Gastroesophageal sphincter (tissue), 4 donors: Measurements from ENCODE around the gene OTULIN. TPM values are rescaled to one million over a fixed set of nuclear protein-coding genes. Genes with fewer than 3 reads are reported as not detected.

ENCODE experiments used
- ATAC-seq: fragments of 150-250 bp; one replicate; pipeline ENCODE4 v1.9.1; 2016; ENCODE audit warnings: mild to moderate bottlenecking, moderate library complexity
- H3K27ac ChIP-seq, 4 donors: fragments of 200-600 bp; sonication (generic) in 3 of 4; 1 replicate in 3 of 4; 2 replicates in 1 of 4; pipeline ENCODE4 v1.5.1; 2016 to 2019
- H3K27me3 ChIP-seq: fragments of 200-600 bp; sonication (generic); one replicate; pipeline ENCODE4 v1.5.1; 2019
- H3K36me3 ChIP-seq, 2 donors: fragments of 200-600 bp; sonication (generic); one replicate each; pipeline ENCODE4 v1.5.1; 2019; ENCODE audit warnings: control low read depth in 1 of 2
- H3K4me1 ChIP-seq, 3 donors: fragments of 200-600 bp; sonication (generic); 1 replicate in 2 of 3; 2 replicates in 1 of 3; pipeline ENCODE4 v1.5.1; 2016 to 2019; ENCODE audit warnings: control low read depth in 2 of 3
- H3K4me3 ChIP-seq, 2 donors: fragments of 200-600 bp; sonication (generic); one replicate each; pipeline ENCODE4 v1.5.1; 2019; ENCODE audit warnings: mild to moderate bottlenecking in 1 of 2, moderate library complexity in 1 of 2
- H3K9me3 ChIP-seq, 3 donors: fragments of 200-600 bp; sonication (generic); one replicate each; pipeline ENCODE4 v1.5.1; 2017 to 2019; ENCODE audit warnings: control low read depth in 2 of 3
- EP300 ChIP-seq: sonication (generic); formaldehyde crosslinking; IDR thresholded peaks from one replicate; pipeline ENCODE4 v1.6.1; 2017; ENCODE audit warnings: antibody characterized with exemption, mild to moderate bottlenecking
- POLR2A ChIP-seq, 2 donors: fragments of 450-650 bp; IDR thresholded peaks; one replicate each; pipeline ENCODE4 v1.6.1; 2017; ENCODE audit warnings: antibody characterized with exemption in 2 of 2, mild to moderate bottlenecking in 2 of 2, moderate library complexity in 1 of 2
- POLR2AphosphoS5 ChIP-seq: sonication (generic); formaldehyde crosslinking; IDR thresholded peaks from one replicate; pipeline ENCODE4 v1.6.1; 2017; ENCODE audit warnings: antibody characterized with exemption
- WGBS, 2 donors: methylation state at CpG; one replicate each; pipeline ENCODE4 v1.1.5; 2018; ENCODE audit warnings: low coverage in 1 of 2; 5-methylcytosine and 5-hydroxymethylcytosine counted together
- total RNA-seq, 4 donors: library from RNA; depleted of rRNA; stranded (reverse); fragments of >200 nt; gene quantifications; one replicate each; pipeline ENCODE4 v1.1.0, GENCODE V29; 2016
- TF ChIP-seq, protein P1 (sequence below), 4 experiments: fragments of 200-600 bp in 2 of 4; fragments of 450-650 bp in 2 of 4; sonication (generic) in 1 of 4; IDR thresholded peaks; one replicate each; pipeline ENCODE4 v1.5.1; 2017 to 2019; ENCODE audit warnings: antibody characterized with exemption in 4 of 4, mild to moderate bottlenecking in 2 of 4, moderate library complexity in 2 of 4

Gene OTULIN
- total RNA-seq, 4 donors from 2014 or later: 19.5 to 27.1 (median 23.6) TPM

GRCh38 chr5:14666357-14666756 lies 1.8 kb downstream of the OTULIN start:
- TF ChIP-seq EP300 (no peak), POLR2A (IDR thresholded peaks at IDR 0.05) (no peak), POLR2AphosphoS5 (no peak)
- TF ChIP-seq, protein P1, sequence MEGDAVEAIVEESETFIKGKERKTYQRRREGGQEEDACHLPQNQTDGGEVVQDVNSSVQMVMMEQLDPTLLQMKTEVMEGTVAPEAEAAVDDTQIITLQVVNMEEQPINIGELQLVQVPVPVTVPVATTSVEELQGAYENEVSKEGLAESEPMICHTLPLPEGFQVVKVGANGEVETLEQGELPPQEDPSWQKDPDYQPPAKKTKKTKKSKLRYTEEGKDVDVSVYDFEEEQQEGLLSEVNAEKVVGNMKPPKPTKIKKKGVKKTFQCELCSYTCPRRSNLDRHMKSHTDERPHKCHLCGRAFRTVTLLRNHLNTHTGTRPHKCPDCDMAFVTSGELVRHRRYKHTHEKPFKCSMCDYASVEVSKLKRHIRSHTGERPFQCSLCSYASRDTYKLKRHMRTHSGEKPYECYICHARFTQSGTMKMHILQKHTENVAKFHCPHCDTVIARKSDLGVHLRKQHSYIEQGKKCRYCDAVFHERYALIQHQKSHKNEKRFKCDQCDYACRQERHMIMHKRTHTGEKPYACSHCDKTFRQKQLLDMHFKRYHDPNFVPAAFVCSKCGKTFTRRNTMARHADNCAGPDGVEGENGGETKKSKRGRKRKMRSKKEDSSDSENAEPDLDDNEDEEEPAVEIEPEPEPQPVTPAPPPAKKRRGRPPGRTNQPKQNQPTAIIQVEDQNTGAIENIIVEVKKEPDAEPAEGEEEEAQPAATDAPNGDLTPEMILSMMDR (IDR thresholded peaks at IDR 0.05): no peak

DNA sequence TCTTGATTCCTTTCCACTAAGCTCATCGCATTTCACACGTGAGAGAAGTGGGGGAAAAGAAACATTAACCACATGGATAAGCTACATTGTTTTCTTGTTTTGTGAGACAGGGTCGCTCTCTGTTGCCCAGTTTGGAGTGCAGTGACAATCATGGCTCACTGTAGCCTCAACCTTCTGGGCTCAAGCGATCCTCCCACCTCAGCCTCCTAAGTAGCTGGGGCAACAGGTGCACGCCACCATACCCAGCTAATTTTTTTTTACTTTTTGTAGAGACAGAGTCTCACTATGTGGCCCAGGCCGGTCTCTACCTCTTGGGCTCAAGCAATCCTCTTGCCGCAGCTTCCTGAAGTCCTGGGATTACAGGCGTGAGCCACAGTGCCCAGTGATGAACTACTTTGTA lies 2.8 kb downstream of the OTULIN start:
- Histone ChIP-seq H3K36me3 (peaks cover 0 to 5% of the 10 kb centered on the region in 2 donors), H3K4me1 (peaks cover 10 to 76% (median 35%) of the 10 kb centered on the region in 3 donors), H3K4me3 (no peak overlapping the region), H3K27me3 (no peaks in the 10 kb centered on the region), H3K9me3 (no peaks in the 10 kb centered on the region), H3K27ac (no peak overlapping the region)
- WGBS, 2 donors: 85 to 86% methylated on average over 5 to 7 of the region's 8 CpGs
- TF ChIP-seq POLR2AphosphoS5 (no peak), EP300 (no peak), POLR2A (IDR thresholded peaks at IDR 0.05) (no peak)
- TF ChIP-seq, protein P1 (IDR thresholded peaks at IDR 0.05): no peak
- no peak for ATAC-seq

More at GRCh38 chr5:14666357-14666756, 1.8 kb downstream of the OTULIN start:
- H3K4me3 ChIP-seq: peak overlapping the region in 1 of 2 donors; percentile 68
- no peaks in the 10 kb centered on the region for H3K9me3 ChIP-seq
- H3K4me1 ChIP-seq: peaks cover 10 to 67% (median 28%) of the 10 kb centered on the region in 3 donors
- H3K27me3 ChIP-seq: no peaks in the 10 kb centered on the region
- ATAC-seq: no peak
- no peak overlapping the region for H3K27ac ChIP-seq
- 62 to 67% methylated on average over 2 of the region's 2 CpGs for WGBS, 2 donors
- peaks cover 0 to 5% of the 10 kb centered on the region in 2 donors for H3K36me3 ChIP-seq

GRCh38 chr5:14667770-14668169 lies 3.3 kb downstream of the OTULIN start:
- H3K27ac ChIP-seq: no peak overlapping the region
- H3K4me3 ChIP-seq: no peak overlapping the region
- peaks cover 10 to 81% (median 35%) of the 10 kb centered on the region in 3 donors for H3K4me1 ChIP-seq
- no peak for TF ChIP-seq POLR2A (IDR thresholded peaks at IDR 0.05)
- no peak for TF ChIP-seq EP300
- TF ChIP-seq, protein P1 (IDR thresholded peaks at IDR 0.05): no peak
- TF ChIP-seq POLR2AphosphoS5: no peak
- no peak for ATAC-seq
- H3K27me3 ChIP-seq: no peaks in the 10 kb centered on the region
- peaks cover 0 to 5% of the 10 kb centered on the region in 2 donors for H3K36me3 ChIP-seq
- WGBS, 2 donors: 100% methylated on average over 1 of the region's 1 CpG
- H3K9me3 ChIP-seq: no peaks in the 10 kb centered on the region

- H3K4me3 ChIP-seq: no peak overlapping the region
- H3K27ac ChIP-seq: no peak overlapping the region
- H3K36me3 ChIP-seq: peaks cover 0 to 5% of the 10 kb centered on the region in 2 donors
- no peak for ATAC-seq
- no peaks in the 10 kb centered on the region for H3K27me3 ChIP-seq
- peaks cover 10 to 81% (median 32%) of the 10 kb centered on the region in 3 donors for H3K4me1 ChIP-seq
- H3K9me3 ChIP-seq: no peaks in the 10 kb centered on the region
- TF ChIP-seq, protein P1 (IDR thresholded peaks at IDR 0.05): no peak
- TF ChIP-seq POLR2AphosphoS5 (no peak), EP300 (no peak), POLR2A (IDR thresholded peaks at IDR 0.05) (no peak)
- WGBS, 2 donors: 58 to 91% methylated on average over 4 of the region's 5 CpGs
These were observed 3.7 kb downstream of the OTULIN start for GRCh38 chr5:14668181-14668591.

DNA sequence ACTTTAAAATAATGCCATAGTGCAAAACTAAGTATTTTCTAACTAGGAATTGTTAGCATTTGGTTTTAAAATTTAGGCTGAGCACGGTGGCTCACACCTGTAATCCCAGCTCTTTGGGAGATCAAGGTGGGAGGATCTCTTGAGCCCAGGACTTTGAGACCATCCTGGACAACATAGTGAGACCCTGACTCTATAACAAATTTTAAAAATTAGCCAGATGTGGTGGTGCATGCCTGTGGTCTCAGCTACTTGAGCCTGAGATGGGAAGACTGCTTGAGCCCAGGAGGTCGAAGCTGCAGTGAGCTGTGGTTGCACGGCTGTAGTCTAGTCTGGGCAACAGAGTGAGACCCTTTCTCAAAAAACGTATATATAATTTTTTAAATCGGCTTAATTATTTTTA lies 4.9 kb downstream of the OTULIN start:
- no peak for ATAC-seq
- Histone ChIP-seq H3K4me3 (no peak overlapping the region), H3K27ac (no peak overlapping the region), H3K36me3 (peaks cover 0 to 11% of the 10 kb centered on the region in 2 donors), H3K4me1 (peaks cover 10 to 84% (median 28%) of the 10 kb centered on the region in 3 donors), H3K9me3 (no peaks in the 10 kb centered on the region), H3K27me3 (no peaks in the 10 kb centered on the region)
- whole genome bisulfite sequencing, 2 donors: 83 to 87% methylated on average over 5 of the region's 5 CpGs
- TF ChIP-seq, protein P1 (IDR thresholded peaks at IDR 0.05): no peak
- TF ChIP-seq EP300: no peak
- no peak for TF ChIP-seq POLR2A (IDR thresholded peaks at IDR 0.05)
- no peak for TF ChIP-seq POLR2AphosphoS5
